SK-N-SH treated with all-trans-retinoic acid at 6 μM for 48 hours (cell line): Measurements from ENCODE around the gene SLC12A7.

Experiments
- ESRRG ChIP-seq: fragments of 250-450 bp; sonication (Bioruptor Pico); IDR thresholded peaks from 2 replicates; pipeline ENCODE4 v1.6.1; 2021; ENCODE audit warnings: mild to moderate bottlenecking
- GLIS3 ChIP-seq: fragments of 250-450 bp; sonication (Bioruptor Pico); IDR thresholded peaks from 2 replicates; pipeline ENCODE4 v1.5.0; 2020; ENCODE audit warnings: mild to moderate bottlenecking, moderate library complexity
- PPARA ChIP-seq: fragments of 250-450 bp; sonication (Bioruptor Pico); IDR thresholded peaks from 2 replicates; pipeline ENCODE4 v1.5.0; 2020; ENCODE audit warnings: mild to moderate bottlenecking, borderline replicate concordance
- ZC3H10 ChIP-seq: fragments of 250-450 bp; sonication (Bioruptor Pico); IDR thresholded peaks from 2 replicates; pipeline ENCODE4 v1.5.1; 2021; ENCODE audit warnings: mild to moderate bottlenecking, moderate library complexity
- ZFP3 ChIP-seq: fragments of 250-450 bp; sonication (Bioruptor Pico); IDR thresholded peaks from 2 replicates; pipeline ENCODE4 v1.5.0; 2020; ENCODE audit warnings: mild to moderate bottlenecking, moderate library complexity
- TF ChIP-seq, protein P1 (sequence below): fragments of 250-450 bp; sonication (Bioruptor Pico); IDR thresholded peaks from 2 replicates; pipeline ENCODE4 v1.5.1; 2020; ENCODE audit warnings: low read depth, mild to moderate bottlenecking, moderate library complexity
- TF ChIP-seq, protein P2 (sequence below): fragments of 250-450 bp; sonication (Bioruptor Pico); IDR thresholded peaks from 2 replicates; pipeline ENCODE4 v1.8.0; 2021; ENCODE audit warnings: low read depth, mild to moderate bottlenecking, moderate library complexity, borderline replicate concordance
- TF ChIP-seq, protein P3 (sequence below): fragments of 250-450 bp; sonication (Bioruptor Pico); IDR thresholded peaks from 2 replicates; pipeline ENCODE4 v1.8.0; 2020; ENCODE audit warnings: mild to moderate bottlenecking, moderate library complexity, borderline replicate concordance

DNA sequence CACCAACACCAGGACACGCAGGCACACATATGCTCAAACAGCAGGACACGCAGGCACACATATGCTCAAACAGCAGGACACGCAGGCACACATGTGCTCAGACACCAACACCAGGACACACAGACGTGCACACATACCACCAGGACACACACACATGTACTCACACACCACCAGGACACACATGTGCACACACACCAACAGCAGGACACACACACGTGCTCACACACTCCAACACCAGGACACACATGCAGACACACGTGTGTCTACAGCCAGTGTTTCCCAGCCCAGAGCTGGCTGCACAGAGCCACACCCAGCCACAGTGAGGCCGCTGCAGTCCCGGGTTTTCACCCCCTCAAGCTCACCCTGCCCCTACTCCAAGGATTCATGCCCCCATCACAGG is 25.0 kb upstream of the SLC12A7 start:
- TF ChIP-seq ZFP3 (CRISPR knock-in tag) (no peak), ESRRG (CRISPR knock-in tag) (no peak), PPARA (CRISPR knock-in tag) (no peak), ZC3H10 (CRISPR knock-in tag) (no peak), GLIS3 (CRISPR knock-in tag) (no peak)
- TF ChIP-seq, protein P1, sequence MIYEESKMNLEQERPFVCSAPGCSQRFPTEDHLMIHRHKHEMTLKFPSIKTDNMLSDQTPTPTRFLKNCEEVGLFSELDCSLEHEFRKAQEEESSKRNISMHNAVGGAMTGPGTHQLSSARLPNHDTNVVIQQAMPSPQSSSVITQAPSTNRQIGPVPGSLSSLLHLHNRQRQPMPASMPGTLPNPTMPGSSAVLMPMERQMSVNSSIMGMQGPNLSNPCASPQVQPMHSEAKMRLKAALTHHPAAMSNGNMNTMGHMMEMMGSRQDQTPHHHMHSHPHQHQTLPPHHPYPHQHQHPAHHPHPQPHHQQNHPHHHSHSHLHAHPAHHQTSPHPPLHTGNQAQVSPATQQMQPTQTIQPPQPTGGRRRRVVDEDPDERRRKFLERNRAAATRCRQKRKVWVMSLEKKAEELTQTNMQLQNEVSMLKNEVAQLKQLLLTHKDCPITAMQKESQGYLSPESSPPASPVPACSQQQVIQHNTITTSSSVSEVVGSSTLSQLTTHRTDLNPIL (CRISPR knock-in tag) = no peak
- TF ChIP-seq, protein P2, sequence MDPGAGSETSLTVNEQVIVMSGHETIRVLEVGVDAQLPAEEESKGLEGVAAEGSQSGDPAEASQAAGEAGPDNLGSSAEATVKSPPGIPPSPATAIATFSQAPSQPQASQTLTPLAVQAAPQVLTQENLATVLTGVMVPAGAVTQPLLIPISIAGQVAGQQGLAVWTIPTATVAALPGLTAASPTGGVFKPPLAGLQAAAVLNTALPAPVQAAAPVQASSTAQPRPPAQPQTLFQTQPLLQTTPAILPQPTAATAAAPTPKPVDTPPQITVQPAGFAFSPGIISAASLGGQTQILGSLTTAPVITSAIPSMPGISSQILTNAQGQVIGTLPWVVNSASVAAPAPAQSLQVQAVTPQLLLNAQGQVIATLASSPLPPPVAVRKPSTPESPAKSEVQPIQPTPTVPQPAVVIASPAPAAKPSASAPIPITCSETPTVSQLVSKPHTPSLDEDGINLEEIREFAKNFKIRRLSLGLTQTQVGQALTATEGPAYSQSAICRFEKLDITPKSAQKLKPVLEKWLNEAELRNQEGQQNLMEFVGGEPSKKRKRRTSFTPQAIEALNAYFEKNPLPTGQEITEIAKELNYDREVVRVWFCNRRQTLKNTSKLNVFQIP (CRISPR knock-in tag) = no peak
- TF ChIP-seq, protein P3, sequence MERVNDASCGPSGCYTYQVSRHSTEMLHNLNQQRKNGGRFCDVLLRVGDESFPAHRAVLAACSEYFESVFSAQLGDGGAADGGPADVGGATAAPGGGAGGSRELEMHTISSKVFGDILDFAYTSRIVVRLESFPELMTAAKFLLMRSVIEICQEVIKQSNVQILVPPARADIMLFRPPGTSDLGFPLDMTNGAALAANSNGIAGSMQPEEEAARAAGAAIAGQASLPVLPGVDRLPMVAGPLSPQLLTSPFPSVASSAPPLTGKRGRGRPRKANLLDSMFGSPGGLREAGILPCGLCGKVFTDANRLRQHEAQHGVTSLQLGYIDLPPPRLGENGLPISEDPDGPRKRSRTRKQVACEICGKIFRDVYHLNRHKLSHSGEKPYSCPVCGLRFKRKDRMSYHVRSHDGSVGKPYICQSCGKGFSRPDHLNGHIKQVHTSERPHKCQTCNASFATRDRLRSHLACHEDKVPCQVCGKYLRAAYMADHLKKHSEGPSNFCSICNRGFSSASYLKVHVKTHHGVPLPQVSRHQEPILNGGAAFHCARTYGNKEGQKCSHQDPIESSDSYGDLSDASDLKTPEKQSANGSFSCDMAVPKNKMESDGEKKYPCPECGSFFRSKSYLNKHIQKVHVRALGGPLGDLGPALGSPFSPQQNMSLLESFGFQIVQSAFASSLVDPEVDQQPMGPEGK (CRISPR knock-in tag) = no peak
